DND-41 (cell line): ENCODE measurements around the gene DPY19L1.
"Not testable (repeated sequence)": the region's sequence is repeated elsewhere in the genome, so short reads cannot be mapped to it uniquely, and the experiment has no call there.

ENCODE experiments used
- ATAC-seq: fragments of 200-7000 bp; cut with Tn5 transposase; 3 replicates; pipeline ENCODE4 v1.9.1; 2021; ENCODE audit warnings: low read depth; ENCODE audit not compliant: insufficient read depth
- DNase-seq: peaks from one replicate; pipeline ENCODE4 v3.0.0-alpha.2; 2020
- H2AFZ ChIP-seq: 2 replicates; pipeline ENCODE4 v1.6.0; 2012; ENCODE audit warnings: low read depth, low read length
- H3K27ac ChIP-seq: 2 replicates; pipeline ENCODE4 v1.5.1; 2012; ENCODE audit warnings: low read length, inconsistent platforms
- H3K27me3 ChIP-seq: fragments of 200-600 bp; sonication (generic); 2 replicates; pipeline ENCODE4 v1.6.0; 2012; ENCODE audit warnings: low read length, mild to moderate bottlenecking, inconsistent platforms; ENCODE audit not compliant: insufficient read depth, poor library complexity
- H3K36me3 ChIP-seq: 2 replicates; pipeline ENCODE4 v1.5.1; 2012; ENCODE audit warnings: low read length, inconsistent platforms; ENCODE audit not compliant: insufficient read depth
- H3K4me1 ChIP-seq: 2 replicates; pipeline ENCODE4 v1.5.1; 2012; ENCODE audit warnings: mild to moderate bottlenecking, low read length; ENCODE audit not compliant: insufficient read depth
- H3K4me2 ChIP-seq: 2 replicates; pipeline ENCODE4 v1.6.0; 2012; ENCODE audit warnings: mild to moderate bottlenecking, moderate library complexity, low read length, inconsistent platforms; ENCODE audit not compliant: insufficient read depth
- H3K4me3 ChIP-seq, 2 experiments: fragments of 200-600 bp in 1 of 2; shearing (Covaris generic) in 1 of 2; 2 replicates each; pipeline ENCODE4 v1.5.1; 2012 to 2016; ENCODE audit warnings: inconsistent platforms in 2 of 2, low read length in 2 of 2, mild to moderate bottlenecking in 2 of 2, low read depth in 1 of 2, moderate library complexity in 1 of 2
- H3K79me2 ChIP-seq: 2 replicates; pipeline ENCODE4 v1.6.0; 2012; ENCODE audit warnings: low read length, inconsistent platforms; ENCODE audit not compliant: insufficient read depth
- H3K9ac ChIP-seq: 2 replicates; pipeline ENCODE4 v1.6.0; 2012; ENCODE audit warnings: low read depth, mild to moderate bottlenecking, inconsistent platforms, low read length, moderate library complexity
- H3K9me3 ChIP-seq: 2 replicates; pipeline ENCODE4 v1.5.1; 2012; ENCODE audit warnings: low read length, moderate library complexity, mild to moderate bottlenecking, inconsistent platforms; ENCODE audit not compliant: insufficient read depth, severe bottlenecking
- H4K20me1 ChIP-seq: 2 replicates; pipeline ENCODE4 v1.6.0; 2012; ENCODE audit warnings: low read length; ENCODE audit not compliant: insufficient read depth
- EZH2 ChIP-seq: IDR thresholded peaks from 3 replicates; pipeline ENCODE4 v1.6.1; 2012; ENCODE audit warnings: borderline replicate concordance, low read depth, mild to moderate bottlenecking, moderate library complexity, low read length, inconsistent platforms; ENCODE audit not compliant: severe bottlenecking
- TF ChIP-seq, protein P1 (sequence below): IDR thresholded peaks from 2 replicates; pipeline ENCODE4 v1.5.1; 2012; ENCODE audit warnings: borderline replicate concordance, low read length, moderate library complexity, mild to moderate bottlenecking; ENCODE audit not compliant: poor library complexity, severe bottlenecking; ENCODE audit errors: extremely low read depth

The DPY19L1 gene

DNA sequence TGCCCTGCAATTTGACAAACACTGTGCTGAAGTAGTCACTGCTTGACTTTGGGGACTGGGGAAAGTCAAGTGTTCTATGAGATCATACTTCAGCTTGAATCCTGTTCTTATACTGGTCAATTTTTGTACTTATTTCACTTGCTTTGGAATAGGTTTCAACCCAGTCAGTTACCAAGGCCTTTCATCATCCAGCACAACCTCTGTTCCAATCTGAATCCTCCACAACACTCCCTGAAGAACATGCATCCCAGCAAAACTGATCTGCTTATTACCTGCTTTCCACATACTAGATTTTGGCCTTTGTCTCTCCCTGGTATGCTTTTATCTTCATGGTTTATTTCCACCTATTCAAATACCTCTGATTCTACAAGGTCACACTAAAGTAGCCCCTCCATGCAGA, 29.5 kb downstream of the DPY19L1 start:
- no peak overlapping the region for H2AFZ ChIP-seq
- no peak overlapping the region for H3K4me2 ChIP-seq
- no peak overlapping the region for H3K9ac ChIP-seq
- H3K27me3 ChIP-seq, result no peaks in the 10 kb centered on the region
- ATAC-seq (no peak), DNase-seq (no peak)
- H3K36me3 ChIP-seq, result peaks cover 5% of the 10 kb centered on the region; the same call in 1 of the 2 replicates
- no peak overlapping the region for H3K4me3 ChIP-seq
- TF ChIP-seq, protein P1, sequence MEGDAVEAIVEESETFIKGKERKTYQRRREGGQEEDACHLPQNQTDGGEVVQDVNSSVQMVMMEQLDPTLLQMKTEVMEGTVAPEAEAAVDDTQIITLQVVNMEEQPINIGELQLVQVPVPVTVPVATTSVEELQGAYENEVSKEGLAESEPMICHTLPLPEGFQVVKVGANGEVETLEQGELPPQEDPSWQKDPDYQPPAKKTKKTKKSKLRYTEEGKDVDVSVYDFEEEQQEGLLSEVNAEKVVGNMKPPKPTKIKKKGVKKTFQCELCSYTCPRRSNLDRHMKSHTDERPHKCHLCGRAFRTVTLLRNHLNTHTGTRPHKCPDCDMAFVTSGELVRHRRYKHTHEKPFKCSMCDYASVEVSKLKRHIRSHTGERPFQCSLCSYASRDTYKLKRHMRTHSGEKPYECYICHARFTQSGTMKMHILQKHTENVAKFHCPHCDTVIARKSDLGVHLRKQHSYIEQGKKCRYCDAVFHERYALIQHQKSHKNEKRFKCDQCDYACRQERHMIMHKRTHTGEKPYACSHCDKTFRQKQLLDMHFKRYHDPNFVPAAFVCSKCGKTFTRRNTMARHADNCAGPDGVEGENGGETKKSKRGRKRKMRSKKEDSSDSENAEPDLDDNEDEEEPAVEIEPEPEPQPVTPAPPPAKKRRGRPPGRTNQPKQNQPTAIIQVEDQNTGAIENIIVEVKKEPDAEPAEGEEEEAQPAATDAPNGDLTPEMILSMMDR, result no peak
- no peak for TF ChIP-seq EZH2
- no peaks in the 10 kb centered on the region for H3K9me3 ChIP-seq
- H3K79me2 ChIP-seq, result no peaks in the 10 kb centered on the region
- H3K27ac ChIP-seq, result no peak overlapping the region
- no peaks in the 10 kb centered on the region for H4K20me1 ChIP-seq
- no peaks in the 10 kb centered on the region for H3K4me1 ChIP-seq

DNA sequence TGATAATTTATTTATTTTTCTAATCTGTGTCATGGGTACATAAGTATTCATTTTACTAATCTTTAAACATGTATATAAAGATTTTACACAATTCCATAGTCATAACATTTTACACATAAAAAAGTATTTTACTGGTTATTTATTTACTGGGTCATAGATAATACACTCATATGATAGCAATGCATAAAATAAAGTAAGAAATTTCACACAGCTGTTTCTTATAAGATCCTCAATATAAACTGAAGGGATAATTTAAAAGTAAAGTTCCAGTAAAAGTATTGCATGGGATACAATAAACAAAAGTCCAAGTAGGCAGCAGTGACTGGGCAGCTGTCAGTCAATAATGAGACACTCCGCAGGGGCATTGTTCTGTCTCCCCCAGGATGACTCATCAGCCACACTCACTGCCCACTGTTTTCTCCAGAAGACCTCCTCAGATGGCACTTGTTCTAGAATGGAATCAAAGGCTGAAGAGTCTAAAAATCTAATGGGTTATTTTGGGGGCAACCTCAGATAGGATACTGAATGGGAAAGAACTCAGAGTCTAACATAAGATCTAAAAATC, 32.7 kb downstream of the DPY19L1 start:
- H3K4me3 ChIP-seq, result no peak overlapping the region
- no peaks in the 10 kb centered on the region for H3K36me3 ChIP-seq
- no peak overlapping the region for H3K9ac ChIP-seq
- no peak overlapping the region for H3K4me2 ChIP-seq
- H3K27me3 ChIP-seq, result no peaks in the 10 kb centered on the region
- no peaks in the 10 kb centered on the region for H3K79me2 ChIP-seq
- H3K27ac ChIP-seq, result no peak overlapping the region
- ATAC-seq (no peak), DNase-seq (no peak)
- no peaks in the 10 kb centered on the region for H3K4me1 ChIP-seq
- no peak for TF ChIP-seq EZH2
- TF ChIP-seq, protein P1, result no peak
- H3K9me3 ChIP-seq, result no peaks in the 10 kb centered on the region
- H2AFZ ChIP-seq, result no peak overlapping the region
- H4K20me1 ChIP-seq, result no peaks in the 10 kb centered on the region

DNA sequence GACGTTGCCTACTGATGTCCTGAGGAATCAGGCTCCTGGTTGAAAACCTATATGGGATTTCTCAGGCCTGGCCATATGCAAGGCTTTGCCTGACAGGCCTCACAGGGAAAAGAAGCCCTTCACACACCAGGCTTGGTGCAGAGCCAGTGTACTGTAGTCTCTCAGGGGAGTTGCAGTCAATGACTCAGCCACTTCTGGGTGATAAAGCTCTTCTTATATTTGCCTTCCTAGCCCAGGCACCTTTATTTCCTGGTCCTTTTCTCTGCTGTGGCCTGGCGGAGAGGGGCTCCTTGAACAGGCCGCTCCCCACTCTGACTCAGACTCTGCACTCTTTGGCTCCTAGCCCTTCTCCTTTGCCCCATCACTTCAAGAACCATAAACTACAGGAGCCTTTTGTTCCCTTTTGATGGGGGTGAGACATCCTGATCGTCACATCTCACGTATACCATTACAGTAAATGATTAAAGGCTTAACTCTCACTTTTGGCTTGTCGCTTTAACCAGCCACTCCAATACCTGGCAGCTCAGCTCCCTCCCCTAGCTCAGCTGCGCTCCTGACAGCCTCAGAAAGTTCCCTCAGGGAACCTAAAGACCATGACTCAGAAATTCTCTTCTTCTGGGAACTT, 33.5 kb downstream of the DPY19L1 start:
- H2AFZ ChIP-seq, result no peak overlapping the region
- DNase-seq (no peak), ATAC-seq (0 out of 3 replicates have a peak, but pooled peaks have one; percentile 5)
- no peaks in the 10 kb centered on the region for H3K36me3 ChIP-seq
- H3K4me2 ChIP-seq, result no peak overlapping the region
- H3K9ac ChIP-seq, result no peak overlapping the region
- H3K4me3 ChIP-seq, result no peak overlapping the region
- H3K4me1 ChIP-seq, result no peaks in the 10 kb centered on the region
- TF ChIP-seq EZH2, result no peak
- TF ChIP-seq, protein P1, result no peak
- H3K79me2 ChIP-seq, result no peaks in the 10 kb centered on the region
- no peaks in the 10 kb centered on the region for H4K20me1 ChIP-seq
- no peak overlapping the region for H3K27ac ChIP-seq
- H3K27me3 ChIP-seq, result no peaks in the 10 kb centered on the region
- no peaks in the 10 kb centered on the region for H3K9me3 ChIP-seq

DNA sequence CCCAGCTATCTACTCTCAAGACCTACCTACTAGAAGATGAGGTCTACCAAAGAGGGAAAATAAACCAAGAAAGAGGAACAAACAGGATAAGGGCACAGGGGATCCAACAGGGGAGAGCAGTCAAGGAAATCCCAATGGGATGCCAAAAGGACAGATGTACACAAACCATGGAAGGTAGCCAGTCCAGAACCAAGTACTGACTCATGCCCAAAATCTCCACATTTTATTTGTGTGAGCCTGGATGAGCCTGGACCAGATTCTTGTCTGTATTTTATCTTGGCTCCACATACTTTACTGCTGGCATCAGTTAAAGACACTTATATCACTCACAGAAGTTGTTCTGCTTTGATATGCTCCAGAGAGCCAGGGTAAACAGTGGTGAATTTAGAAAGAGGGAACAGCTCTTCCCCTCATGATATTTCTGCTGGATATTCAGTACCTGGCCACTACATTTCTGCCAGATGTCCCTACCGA, 34.1 kb downstream of the DPY19L1 start:
- H3K4me3 ChIP-seq, DNase-seq, H3K27me3 ChIP-seq, H2AFZ ChIP-seq, H3K27ac ChIP-seq, H3K4me1 ChIP-seq, H3K9ac ChIP-seq, H3K4me2 ChIP-seq, ATAC-seq, H3K79me2 ChIP-seq, H4K20me1 ChIP-seq, H3K36me3 ChIP-seq, H3K9me3 ChIP-seq: not testable (repeated sequence)

DNA sequence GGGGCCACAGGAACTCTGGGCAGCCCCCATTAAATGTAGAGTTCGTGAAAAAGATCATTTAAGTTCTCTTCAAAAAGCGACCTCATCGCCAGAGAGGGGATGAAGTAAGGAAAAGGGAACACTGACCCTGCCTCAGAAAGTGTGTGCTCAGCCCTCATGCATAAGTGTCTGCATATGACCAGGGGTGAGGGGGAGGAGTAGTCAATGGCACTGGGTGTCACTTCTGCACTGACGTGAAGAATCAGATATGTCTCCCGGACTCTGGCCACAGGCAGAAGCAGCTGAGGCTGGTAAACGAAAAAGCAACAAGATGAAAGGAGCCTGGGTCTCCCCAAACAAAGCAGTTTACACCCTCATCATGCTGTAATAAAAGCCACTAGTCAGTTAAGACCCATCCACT, 39.0 kb downstream of the DPY19L1 start:
- H3K79me2 ChIP-seq, H3K9ac ChIP-seq, H3K27ac ChIP-seq, DNase-seq, H3K4me1 ChIP-seq, H3K4me2 ChIP-seq, H3K4me3 ChIP-seq, H2AFZ ChIP-seq, H4K20me1 ChIP-seq, ATAC-seq, H3K36me3 ChIP-seq, H3K9me3 ChIP-seq, H3K27me3 ChIP-seq: not testable (repeated sequence)
